Liver (tissue), 3 donors: ENCODE measurements around the gene CMTM8.

Source experiments
- FOXA1 ChIP-seq: IDR thresholded peaks from 2 replicates; pipeline ENCODE4 v1.6.1; 2016; ENCODE audit warnings: antibody characterized with exemption
- GABPA ChIP-seq, 2 donors: IDR thresholded peaks in 1 of 2; conservative IDR thresholded peaks in 1 of 2; 2 replicates each; pipeline ENCODE4 v1.6.1; 2016; ENCODE audit warnings: antibody characterized with exemption in 2 of 2, mild to moderate bottlenecking in 1 of 2, moderate library complexity in 1 of 2
- JUND ChIP-seq, 2 donors: IDR thresholded peaks; 2 replicates each; pipeline ENCODE4 v1.6.1; 2016; ENCODE audit warnings: antibody characterized with exemption in 2 of 2
- RAD21 ChIP-seq, 2 donors: IDR thresholded peaks; 2 replicates each; pipeline ENCODE4 v1.6.1; 2016; ENCODE audit warnings: antibody characterized with exemption in 2 of 2, mild to moderate bottlenecking in 2 of 2
- REST ChIP-seq: IDR thresholded peaks from 2 replicates; pipeline ENCODE4 v1.6.1; 2016; ENCODE audit warnings: antibody characterized with exemption, mild to moderate bottlenecking
- TAF1 ChIP-seq: conservative IDR thresholded peaks from 2 replicates; pipeline ENCODE4 v1.6.1; 2016; ENCODE audit warnings: antibody characterized with exemption, mild to moderate bottlenecking
- YY1 ChIP-seq: IDR thresholded peaks from 2 replicates; pipeline ENCODE4 v1.6.1; 2016; ENCODE audit warnings: antibody characterized with exemption, mild to moderate bottlenecking
- TF ChIP-seq, protein P1 (sequence below): IDR thresholded peaks from 2 replicates; pipeline ENCODE4 v1.6.1; 2016; ENCODE audit warnings: antibody characterized with exemption
- TF ChIP-seq, protein P2 (sequence below): fragments of 150-350 bp; IDR thresholded peaks from 2 replicates; pipeline ENCODE4 v1.5.1; 2017; ENCODE audit warnings: improper control_type of control experiment, low read depth, low read length; ENCODE audit not compliant: missing input control
- TF ChIP-seq, protein P3 (sequence below): IDR thresholded peaks from 2 replicates; pipeline ENCODE4 v1.6.1; 2016; ENCODE audit warnings: antibody characterized with exemption
- donor health status: healthy.
- donor health status: healthy.

DNA sequence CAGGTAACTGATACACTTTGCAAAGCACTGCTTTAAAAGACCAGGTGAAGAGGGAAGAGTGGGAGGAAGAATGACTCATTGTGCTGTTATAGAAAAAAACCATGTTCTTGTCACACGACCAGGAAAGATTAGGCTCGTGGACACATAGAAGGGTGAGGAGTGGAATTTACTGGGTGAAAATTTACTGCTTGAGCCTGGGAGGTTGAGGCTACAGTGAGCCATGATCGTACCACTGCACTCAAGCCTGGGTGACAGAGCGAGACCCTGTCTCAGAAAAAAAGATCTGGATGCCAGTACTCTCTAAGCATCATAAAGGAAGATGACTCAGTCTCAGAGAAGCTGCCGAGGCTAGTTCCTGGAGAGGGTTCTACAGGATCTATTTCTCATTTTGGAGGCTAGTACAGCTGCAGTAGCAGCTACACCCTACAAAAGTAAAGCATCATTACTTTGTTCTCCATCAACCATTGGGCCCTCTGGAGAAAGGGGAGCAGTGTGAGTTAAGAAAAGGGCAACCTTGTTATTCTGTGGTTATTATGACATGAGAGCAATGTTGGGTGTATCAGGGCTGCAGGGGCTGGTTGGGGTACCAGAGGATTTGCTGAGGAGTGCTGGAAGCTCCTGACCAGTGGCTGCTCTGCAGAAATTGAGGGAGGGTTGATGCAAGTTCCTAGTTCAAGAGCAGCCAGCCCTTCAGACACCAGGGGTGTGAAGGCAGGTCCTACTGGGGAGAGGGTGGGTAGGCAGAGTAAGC, 75.4 kb downstream of the CMTM8 start:
- TF ChIP-seq, protein P1, sequence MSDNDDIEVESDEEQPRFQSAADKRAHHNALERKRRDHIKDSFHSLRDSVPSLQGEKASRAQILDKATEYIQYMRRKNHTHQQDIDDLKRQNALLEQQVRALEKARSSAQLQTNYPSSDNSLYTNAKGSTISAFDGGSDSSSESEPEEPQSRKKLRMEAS: no peak
- TF ChIP-seq, protein P2, sequence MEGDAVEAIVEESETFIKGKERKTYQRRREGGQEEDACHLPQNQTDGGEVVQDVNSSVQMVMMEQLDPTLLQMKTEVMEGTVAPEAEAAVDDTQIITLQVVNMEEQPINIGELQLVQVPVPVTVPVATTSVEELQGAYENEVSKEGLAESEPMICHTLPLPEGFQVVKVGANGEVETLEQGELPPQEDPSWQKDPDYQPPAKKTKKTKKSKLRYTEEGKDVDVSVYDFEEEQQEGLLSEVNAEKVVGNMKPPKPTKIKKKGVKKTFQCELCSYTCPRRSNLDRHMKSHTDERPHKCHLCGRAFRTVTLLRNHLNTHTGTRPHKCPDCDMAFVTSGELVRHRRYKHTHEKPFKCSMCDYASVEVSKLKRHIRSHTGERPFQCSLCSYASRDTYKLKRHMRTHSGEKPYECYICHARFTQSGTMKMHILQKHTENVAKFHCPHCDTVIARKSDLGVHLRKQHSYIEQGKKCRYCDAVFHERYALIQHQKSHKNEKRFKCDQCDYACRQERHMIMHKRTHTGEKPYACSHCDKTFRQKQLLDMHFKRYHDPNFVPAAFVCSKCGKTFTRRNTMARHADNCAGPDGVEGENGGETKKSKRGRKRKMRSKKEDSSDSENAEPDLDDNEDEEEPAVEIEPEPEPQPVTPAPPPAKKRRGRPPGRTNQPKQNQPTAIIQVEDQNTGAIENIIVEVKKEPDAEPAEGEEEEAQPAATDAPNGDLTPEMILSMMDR: no peak
- TF ChIP-seq GABPA (IDR thresholded peaks at IDR 0.05 in 1 of 2, conservative IDR thresholded peaks at IDR 0.05 in 1 of 2) (no peak), JUND (IDR thresholded peaks at IDR 0.05) (no peak), TAF1 (no peak), RAD21 (IDR thresholded peaks at IDR 0.05) (no peak), FOXA1 (no peak), YY1 (no peak), REST (no peak)
- TF ChIP-seq, protein P3, sequence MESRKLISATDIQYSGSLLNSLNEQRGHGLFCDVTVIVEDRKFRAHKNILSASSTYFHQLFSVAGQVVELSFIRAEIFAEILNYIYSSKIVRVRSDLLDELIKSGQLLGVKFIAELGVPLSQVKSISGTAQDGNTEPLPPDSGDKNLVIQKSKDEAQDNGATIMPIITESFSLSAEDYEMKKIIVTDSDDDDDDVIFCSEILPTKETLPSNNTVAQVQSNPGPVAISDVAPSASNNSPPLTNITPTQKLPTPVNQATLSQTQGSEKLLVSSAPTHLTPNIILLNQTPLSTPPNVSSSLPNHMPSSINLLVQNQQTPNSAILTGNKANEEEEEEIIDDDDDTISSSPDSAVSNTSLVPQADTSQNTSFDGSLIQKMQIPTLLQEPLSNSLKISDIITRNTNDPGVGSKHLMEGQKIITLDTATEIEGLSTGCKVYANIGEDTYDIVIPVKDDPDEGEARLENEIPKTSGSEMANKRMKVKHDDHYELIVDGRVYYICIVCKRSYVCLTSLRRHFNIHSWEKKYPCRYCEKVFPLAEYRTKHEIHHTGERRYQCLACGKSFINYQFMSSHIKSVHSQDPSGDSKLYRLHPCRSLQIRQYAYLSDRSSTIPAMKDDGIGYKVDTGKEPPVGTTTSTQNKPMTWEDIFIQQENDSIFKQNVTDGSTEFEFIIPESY: no peak
